Kidney (tissue), 14 donors: ENCODE data around the gene TIGD3. TPM values are rescaled to one million over a fixed set of nuclear protein-coding genes. Genes with fewer than 3 reads are reported as not detected.

Source experiments
- DNase-seq, 5 donors: peaks; one replicate each; pipeline ENCODE4 v3.0.0-alpha.2; 2013 to 2020
- FAIRE-seq: peaks from 2 replicates; lab custom pipeline; 2012; peaks lifted over from hg19 to GRCh38; lab: Jason Lieb, UNC
- H3K27ac ChIP-seq, 2 donors: one replicate each; pipeline ENCODE4 v1.7.0; 2013; ENCODE audit warnings: low read depth in 2 of 2, low read length in 2 of 2, inconsistent platforms in 1 of 2
- H3K27me3 ChIP-seq: one replicate; pipeline ENCODE4 v1.7.1; 2013; ENCODE audit warnings: low read length, inconsistent platforms; ENCODE audit not compliant: control insufficient read depth, insufficient read depth
- H3K36me3 ChIP-seq, 3 donors: one replicate each; pipeline versions ENCODE4 v1.7.0 to v1.7.1; 2013; ENCODE audit warnings: low read length in 3 of 3, control low read depth in 1 of 3, inconsistent platforms in 1 of 3; ENCODE audit not compliant: insufficient read depth in 3 of 3, control insufficient read depth in 2 of 3
- H3K4me1 ChIP-seq, 3 donors: one replicate each; pipeline versions ENCODE4 v1.7.0 to v1.7.1; 2013; ENCODE audit warnings: low read length in 3 of 3, inconsistent platforms in 1 of 3, low read depth in 1 of 3; ENCODE audit not compliant: control insufficient read depth in 2 of 3, insufficient read depth in 2 of 3
- H3K4me3 ChIP-seq, 3 donors: one replicate each; pipeline versions ENCODE4 v1.7.0 to v1.8.1; 2013; ENCODE audit warnings: low read length in 3 of 3, control low read depth in 1 of 3, inconsistent platforms in 1 of 3
- H3K9ac ChIP-seq, 3 donors: one replicate each; pipeline versions ENCODE4 v1.7.0 to v1.7.1; 2013; ENCODE audit warnings: low read length in 3 of 3, control low read depth in 1 of 3, inconsistent platforms in 1 of 3
- H3K9me3 ChIP-seq, 3 donors: one replicate each; pipeline versions ENCODE4 v1.7.0 to v1.7.1; 2013; ENCODE audit warnings: low read length in 3 of 3, control low read depth in 1 of 3, inconsistent platforms in 1 of 3; ENCODE audit not compliant: control insufficient read depth in 2 of 3, insufficient read depth in 1 of 3
- intact Hi-C: fragments of 100-400 bp; cut with DNase I; formaldehyde crosslinking; loops from one replicate; pipeline ENCODE4 v1.11.1; 2022
- polyA plus RNA-seq: library from polyadenylated mRNA; stranded (reverse); fragments of 350-450 nt; fragmentation: Illumina TruSeq; extraction: RNeasy Lipid Tissue Mini Kit (QIAGEN cat#74804); gene quantifications from one replicate; pipeline ENCODE4 v1.2.3, GENCODE V29; 2014; ENCODE audit warnings: low read depth, low replicate concordance; ENCODE audit not compliant: insufficient read depth
- total RNA-seq: library from RNA; stranded (reverse); fragmentation: NEBNext Ultra II Directional; extraction: Animal tissue kit (Norgen Biotek cat#: 25700); gene quantifications from one replicate; pipeline ENCODE4 v1.2.1, GENCODE V29; 2021
- TF ChIP-seq, protein P1 (sequence below): IDR thresholded peaks from 3 replicates; pipeline ENCODE4 v1.5.1; 2012; ENCODE audit warnings: mild to moderate bottlenecking, moderate library complexity, borderline replicate concordance; ENCODE audit not compliant: insufficient read depth; ENCODE audit errors: extremely low read depth
- donor health status: control.
- donor health status: control.
- donor health status: control.
- donor health status: control.
- donor health status: control.
- donor health status: DM: yes; HTN: yes; CAD: no.
- donor health status: Normal renal cell carcinoma (clear cell type).

Gene TIGD3
- total and polyA plus RNA-seq, 2 donors from 2014 or later = 0.19 to 0.95 TPM

DNA sequence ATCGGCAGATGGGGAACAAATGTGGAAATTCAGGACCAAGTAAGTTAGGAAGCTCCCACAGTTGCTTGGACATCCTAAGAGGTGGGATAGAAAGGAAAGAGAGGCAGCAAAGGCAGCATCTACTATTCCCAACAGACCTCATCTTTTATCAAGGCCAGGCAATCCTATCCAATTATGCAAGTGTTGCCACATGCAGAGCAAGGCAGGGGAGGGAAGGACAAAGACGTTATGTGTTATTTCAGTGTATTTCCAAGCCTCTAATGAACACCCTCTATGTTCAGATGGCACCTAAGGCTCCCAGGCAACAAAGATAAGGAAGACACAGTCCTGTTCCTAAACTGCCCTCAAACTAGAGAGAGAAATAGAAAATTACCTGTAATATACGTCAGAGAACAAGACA lies 9.2 kb downstream of the TIGD3 start:
- no peaks in the 10 kb centered on the region for H3K9me3 ChIP-seq
- DNase-seq (no peak), FAIRE-seq (no peak)
- TF ChIP-seq, protein P1, sequence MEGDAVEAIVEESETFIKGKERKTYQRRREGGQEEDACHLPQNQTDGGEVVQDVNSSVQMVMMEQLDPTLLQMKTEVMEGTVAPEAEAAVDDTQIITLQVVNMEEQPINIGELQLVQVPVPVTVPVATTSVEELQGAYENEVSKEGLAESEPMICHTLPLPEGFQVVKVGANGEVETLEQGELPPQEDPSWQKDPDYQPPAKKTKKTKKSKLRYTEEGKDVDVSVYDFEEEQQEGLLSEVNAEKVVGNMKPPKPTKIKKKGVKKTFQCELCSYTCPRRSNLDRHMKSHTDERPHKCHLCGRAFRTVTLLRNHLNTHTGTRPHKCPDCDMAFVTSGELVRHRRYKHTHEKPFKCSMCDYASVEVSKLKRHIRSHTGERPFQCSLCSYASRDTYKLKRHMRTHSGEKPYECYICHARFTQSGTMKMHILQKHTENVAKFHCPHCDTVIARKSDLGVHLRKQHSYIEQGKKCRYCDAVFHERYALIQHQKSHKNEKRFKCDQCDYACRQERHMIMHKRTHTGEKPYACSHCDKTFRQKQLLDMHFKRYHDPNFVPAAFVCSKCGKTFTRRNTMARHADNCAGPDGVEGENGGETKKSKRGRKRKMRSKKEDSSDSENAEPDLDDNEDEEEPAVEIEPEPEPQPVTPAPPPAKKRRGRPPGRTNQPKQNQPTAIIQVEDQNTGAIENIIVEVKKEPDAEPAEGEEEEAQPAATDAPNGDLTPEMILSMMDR = no peak
- no peak overlapping the region for H3K4me3 ChIP-seq
- peaks cover 0 to 10% (median 6%) of the 10 kb centered on the region in 3 donors for H3K4me1 ChIP-seq
- H3K27me3 ChIP-seq = no peaks in the 10 kb centered on the region
- intact Hi-C loops = no loop called here
- no peak overlapping the region for H3K9ac ChIP-seq
- H3K27ac ChIP-seq = no peak overlapping the region
- no peaks in the 10 kb centered on the region for H3K36me3 ChIP-seq

DNA sequence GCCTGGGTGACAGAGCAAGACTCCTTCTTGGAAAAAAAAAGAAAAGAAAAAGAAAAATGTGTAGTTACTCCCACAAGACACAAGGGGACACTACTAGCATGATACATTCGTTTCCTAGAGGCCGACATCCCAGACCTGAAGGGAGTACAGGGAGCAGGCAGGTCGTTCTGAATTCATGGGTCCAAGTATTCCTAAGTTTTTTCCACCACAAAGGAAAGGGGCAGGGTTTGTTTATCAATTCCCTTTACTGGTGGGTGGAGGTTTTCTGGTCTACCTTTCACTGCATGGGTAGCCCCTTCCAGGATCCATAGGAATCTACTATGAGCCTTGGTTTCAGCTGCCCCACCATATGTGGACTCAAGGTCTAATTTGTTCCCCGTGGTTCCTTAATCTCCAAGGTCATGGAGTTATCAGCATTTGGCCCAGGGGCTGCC lies 11.8 kb downstream of the TIGD3 start:
- intact Hi-C loops = no loop called here
- FAIRE-seq = no peak

DNA sequence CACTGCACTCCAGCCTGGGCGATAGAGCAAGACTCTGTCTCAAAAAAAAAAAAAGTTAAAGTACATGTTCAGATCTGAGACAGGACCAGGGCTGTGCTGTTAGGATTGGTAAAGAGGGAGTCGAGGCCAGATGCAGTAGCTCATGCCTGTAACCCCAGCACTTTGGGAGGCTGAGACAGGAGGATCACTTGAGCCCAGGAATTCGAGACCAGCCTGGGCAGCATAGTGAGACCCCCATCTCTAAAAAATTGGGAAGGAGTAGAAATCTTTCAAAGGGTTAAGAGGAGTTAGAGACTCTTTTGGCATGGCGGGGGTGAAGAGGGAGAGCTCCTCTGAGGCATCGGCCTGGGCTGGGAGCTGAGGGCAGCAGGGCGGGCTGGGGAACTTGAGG lies 16.1 kb downstream of the TIGD3 start:
- H3K9me3 ChIP-seq = no peaks in the 10 kb centered on the region
- H3K4me3 ChIP-seq = no peak overlapping the region
- DNase-seq (no peak), FAIRE-seq (no peak)
- no peak overlapping the region for H3K27ac ChIP-seq
- TF ChIP-seq, protein P1 = no peak
- intact Hi-C loops = no loop called here
- peaks cover 0 to 6% (median 5%) of the 10 kb centered on the region in 3 donors for H3K4me1 ChIP-seq
- H3K36me3 ChIP-seq = no peaks in the 10 kb centered on the region
- no peak overlapping the region for H3K9ac ChIP-seq
- H3K27me3 ChIP-seq = no peaks in the 10 kb centered on the region

More for the DNA sequence above, 11.8 kb downstream of the TIGD3 start:
- H3K4me1 ChIP-seq = peaks cover 0 to 6% (median 5%) of the 10 kb centered on the region in 3 donors
- H3K9ac ChIP-seq = no peak overlapping the region
- no peak overlapping the region for H3K4me3 ChIP-seq
- peak overlapping the region; percentile 33 to 65 for H3K27ac ChIP-seq
- H3K27me3 ChIP-seq = no peaks in the 10 kb centered on the region
- peak in 4 of 5 donors; percentile 62 to 93 (median 73) for DNase-seq
- no peaks in the 10 kb centered on the region for H3K36me3 ChIP-seq
- H3K9me3 ChIP-seq = no peaks in the 10 kb centered on the region
- TF ChIP-seq, protein P1 = peak; percentile 90
